K562 (cell line): ENCODE measurements around the gene ROBO2. TPM values are rescaled to one million over a fixed set of nuclear protein-coding genes. Genes with fewer than 3 reads are reported as not detected.

Experiments
- ATAC-seq: fragments of 200-7000 bp; cut with Tn5 transposase; 3 replicates; pipeline ENCODE4 v1.9.1; 2020; ENCODE audit warnings: moderate library complexity
- BruUV-seq: library from RNA; stranded (reverse); fragments of 400-500 nt; replicated peaks from 2 replicates; lab custom pipeline; 2021; lab: Mats Ljungman, UMichigan
- CTCF ChIA-PET: fragments of 300-600 bp; formaldehyde crosslinking; extraction: SDS; loops from one replicate; lab custom pipeline; 2021; ENCODE audit warnings: low intra/inter-chr PET ratio; lab: Yijun Ruan, JAX
- POLR2A ChIA-PET: fragments of 300-600, 350-650 bp; sonication (Branson Sonifier 250); formaldehyde crosslinking; extraction: SDS; loops from one replicate; lab custom pipeline; 2021; ENCODE audit warnings: antibody characterized with exemption, inconsistent platforms; lab: Yijun Ruan, JAX
- DNase-seq, 4 experiments: peaks; one replicate each; pipeline versions ENCODE4 v3.0.0 to v3.0.0-alpha.2; 2011 to 2018; ENCODE audit warnings: low spot score in 3 of 4, mixed read lengths in 3 of 4; ENCODE audit errors: extremely low read depth in 1 of 4
- FAIRE-seq: peaks from 2 replicates; lab custom pipeline; 2011; peaks lifted over from hg19 to GRCh38; lab: Jason Lieb, UNC
- H2AFZ ChIP-seq: 2 replicates; pipeline ENCODE4 v1.6.0; 2011; ENCODE audit warnings: low read depth, low read length, control low read depth, inconsistent platforms
- H3K27ac ChIP-seq: fragments of 200-600 bp; 3 replicates; pipeline ENCODE4 v1.8.0; 2011; ENCODE audit warnings: low read depth, mild to moderate bottlenecking, control low read depth, inconsistent platforms, low read length, moderate library complexity, mixed read lengths; ENCODE audit errors: extremely low read depth
- H3K27me3 ChIP-seq, 2 experiments: fragments of 300-600 bp in 1 of 2; 2 replicates in 1 of 2; 3 replicates in 1 of 2; pipeline versions ENCODE4 v1.6.0 to v1.8.0; 2011; ENCODE audit warnings: inconsistent platforms in 2 of 2, low read length in 2 of 2, mild to moderate bottlenecking in 1 of 2, mixed read lengths in 1 of 2, moderate library complexity in 1 of 2; ENCODE audit not compliant: control insufficient read depth in 2 of 2, insufficient read depth in 2 of 2
- H3K36me3 ChIP-seq: fragments of 300-600 bp; 3 replicates; pipeline ENCODE4 v1.8.0; 2011; ENCODE audit warnings: mild to moderate bottlenecking, low read length, inconsistent platforms; ENCODE audit not compliant: control insufficient read depth, insufficient read depth
- H3K4me1 ChIP-seq, 2 experiments: fragments of 200-600 bp in 1 of 2; replicated peaks in 1 of 2; 2 replicates in 1 of 2; 3 replicates in 1 of 2; pipeline versions ENCODE4 v1.5.1 to v1.8.0; 2011; ENCODE audit warnings: inconsistent platforms in 2 of 2, low read length in 2 of 2, mild to moderate bottlenecking in 1 of 2, mixed read lengths in 1 of 2, moderate library complexity in 1 of 2; ENCODE audit not compliant: control insufficient read depth in 2 of 2, insufficient read depth in 2 of 2
- H3K4me2 ChIP-seq: 2 replicates; pipeline ENCODE4 v1.6.1; 2011; ENCODE audit warnings: low read length, control low read depth, inconsistent platforms, mixed read lengths; ENCODE audit not compliant: insufficient read depth
- H3K4me3 ChIP-seq: fragments of 200-600 bp; sonication (generic), shearing (Covaris generic); 2 replicates; pipeline ENCODE4 v1.5.1; 2016; ENCODE audit warnings: control low read depth, inconsistent platforms
- H3K79me2 ChIP-seq: fragments of 200-600 bp; 3 replicates; pipeline ENCODE4 v1.8.0; 2011; ENCODE audit warnings: low read length, inconsistent platforms; ENCODE audit not compliant: control insufficient read depth, insufficient read depth
- H3K9ac ChIP-seq, 2 experiments: 2 replicates each; pipeline versions ENCODE4 v1.6.0 to v1.6.1; 2011; ENCODE audit warnings: low read depth in 2 of 2, low read length in 2 of 2, control low read depth in 1 of 2, inconsistent platforms in 1 of 2, mild to moderate bottlenecking in 1 of 2, mixed read lengths in 1 of 2; ENCODE audit not compliant: insufficient read depth in 1 of 2
- H3K9me1 ChIP-seq: one replicate; pipeline ENCODE4 v1.6.0; 2011; ENCODE audit warnings: inconsistent platforms, mild to moderate bottlenecking, low read length, moderate library complexity; ENCODE audit not compliant: control insufficient read depth, insufficient read depth
- H3K9me3 ChIP-seq: replicated peaks from 2 replicates; pipeline ENCODE4 v1.5.1; 2011; ENCODE audit warnings: low read depth, low read length, inconsistent platforms; ENCODE audit not compliant: control insufficient read depth, insufficient read depth
- H4K20me1 ChIP-seq: replicated peaks from 2 replicates; pipeline ENCODE4 v1.6.1; 2011; ENCODE audit warnings: low read length, inconsistent platforms, mixed read lengths; ENCODE audit not compliant: control insufficient read depth, insufficient read depth
- CREB1 ChIP-seq, 2 experiments: sonication (generic) in 1 of 2; formaldehyde crosslinking in 1 of 2; IDR thresholded peaks; 2 replicates each; pipeline versions ENCODE4 v1.6.1 to v1.8.0; 2012 to 2022; ENCODE audit warnings: inconsistent platforms in 1 of 2, mild to moderate bottlenecking in 1 of 2, missing genetic modification reagents in 1 of 2, moderate library complexity in 1 of 2
- MED1 ChIP-seq: sonication (generic); formaldehyde crosslinking; IDR thresholded peaks from 2 replicates; pipeline ENCODE4 v1.8.1; 2023; ENCODE audit warnings: missing genetic modification reagents, borderline replicate concordance
- PCBP2 ChIP-seq: fragments of 200-400 bp; formaldehyde crosslinking; IDR thresholded peaks from 2 replicates; pipeline ENCODE4 v1.6.1; 2018; ENCODE audit warnings: low read length, low read depth, mild to moderate bottlenecking, moderate library complexity; ENCODE audit not compliant: poor library complexity, severe bottlenecking
- RCOR1 ChIP-seq, 2 experiments: IDR thresholded peaks; 2 replicates each; pipeline ENCODE4 v1.6.1; 2012; ENCODE audit warnings: low read depth in 2 of 2, low read length in 2 of 2, borderline replicate concordance in 1 of 2, improper control_type of control experiment in 1 of 2
- STAG1 ChIP-seq: sonication (generic); formaldehyde crosslinking; IDR thresholded peaks from 2 replicates; pipeline ENCODE4 v1.5.0; 2020; ENCODE audit warnings: missing genetic modification reagents, borderline replicate concordance
- TRIM28 ChIP-seq: fragments of 450-650 bp; IDR thresholded peaks from 2 replicates; pipeline ENCODE4 v1.6.1; 2017
- ZNF232 ChIP-seq: sonication (generic); formaldehyde crosslinking; IDR thresholded peaks from 2 replicates; pipeline ENCODE4 v1.8.0; 2022; ENCODE audit warnings: mild to moderate bottlenecking, missing genetic modification reagents
- ZNF239 ChIP-seq: fragments of 250-450 bp; sonication (Bioruptor Pico); IDR thresholded peaks from 2 replicates; pipeline ENCODE4 v1.4.0; 2020; ENCODE audit warnings: mild to moderate bottlenecking
- ZNF316 ChIP-seq: fragments of 450-650 bp; IDR thresholded peaks from 2 replicates; pipeline ENCODE4 v1.6.1; 2016
- ZNF41 ChIP-seq: fragments of 250-450 bp; sonication (Bioruptor Pico); conservative IDR thresholded peaks from 2 replicates; pipeline ENCODE4 v1.4.0; 2020; ENCODE audit warnings: mild to moderate bottlenecking
- WGBS: fragments of 100-300 bp; shearing (Covaris generic); methylation state at CpG from one replicate; pipeline ENCODE4 v1.1.6; 2016; ENCODE audit warnings: low coverage, mixed read lengths; ENCODE audit not compliant: insufficient coverage; ENCODE audit errors: missing lambda C conversion rate; 5-methylcytosine and 5-hydroxymethylcytosine counted together
- in situ Hi-C: fragments of 300-500 bp; cut with MboI; formaldehyde crosslinking; loops from 4 replicates; pipeline ENCODE4 v1.15.0; 2018; ENCODE audit warnings: inconsistent platforms, mixed read lengths
- intact Hi-C: fragments of 100-400 bp; cut with micrococcal nuclease; formaldehyde crosslinking; loops from 2 replicates; pipeline ENCODE4 v1.14.2; 2022
- polyA plus RNA-seq, 8 experiments: library from polyadenylated mRNA; depleted of rRNA in 4 of 8; stranded (reverse) in 5 of 8; unstranded in 3 of 8; fragments of >200 nt; fragmentation: Nextera tagmentation in 2 of 8; fragmentation: Illumina TruSeq in 1 of 8; extraction: Ambion mirVana in 2 of 8; extraction: Trizol in 1 of 8; gene quantifications; 2 replicates each; pipeline versions ENCODE4 v1.2.1 to v1.2.3, GENCODE V29; 2011 to 2014; ENCODE audit warnings: inconsistent platforms in 1 of 8, missing spikeins in 1 of 8
- total RNA-seq, 7 experiments: library from RNA; depleted of rRNA in 6 of 7; stranded (reverse); fragments of >200 nt in 6 of 7; fragmentation: Illumina TruSeq in 2 of 7; extraction: Trizol in 2 of 7; gene quantifications; 2 replicates each; pipeline versions ENCODE4 v1.2.1 to v1.2.3, GENCODE V29; 2011 to 2021; ENCODE audit warnings: low replicate concordance in 1 of 7
- TF ChIP-seq, protein P1 (sequence below): sonication (generic); formaldehyde crosslinking; IDR thresholded peaks from 2 replicates; pipeline ENCODE4 v1.8.1; 2023; ENCODE audit warnings: mild to moderate bottlenecking, missing genetic modification reagents
- TF ChIP-seq, protein P2 (sequence below): fragments of 450-650 bp; formaldehyde crosslinking; IDR thresholded peaks from 2 replicates; pipeline ENCODE4 v1.4.0; 2020; ENCODE audit warnings: mild to moderate bottlenecking, moderate library complexity

Gene ROBO2
- total and polyA plus RNA-seq, 9 of the 15 experiments (the other 6 are each of a cell fraction or from before 2014, with no cell fraction given): 0.84 to 3.0 (median 1.7) TPM

DNA sequence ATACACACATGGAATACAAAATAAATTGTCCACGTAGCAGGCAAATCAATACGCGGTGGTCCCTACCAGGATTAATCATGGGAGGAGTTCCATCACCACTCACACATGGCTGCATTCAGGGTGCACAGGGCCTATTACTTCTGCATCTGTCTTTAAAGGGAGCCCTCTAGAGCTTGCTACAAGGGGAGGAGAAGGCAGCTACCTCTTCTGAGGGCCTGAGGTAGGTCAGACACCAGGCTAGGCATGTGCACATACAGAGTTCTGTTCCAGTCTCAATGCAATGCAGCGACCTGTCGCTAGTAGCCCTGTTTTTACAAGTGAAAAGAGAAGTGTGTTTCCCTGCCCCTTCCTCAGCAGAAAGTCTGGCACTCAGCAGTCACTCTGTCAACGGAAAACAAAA lies 102.7 kb downstream of the ROBO2 start:
- BruUV-seq: no TSS peak
- DNase-seq (no peak), FAIRE-seq (no peak), ATAC-seq (peak; percentile 36; the same call in 2 of the 3 replicates)
- H3K27ac ChIP-seq: no peak overlapping the region
- TF ChIP-seq ZNF41 (CRISPR knock-in tag) (no peak), ZNF239 (CRISPR knock-in tag) (no peak), CREB1 (IDR thresholded peaks at IDR 0.05) (no peak), CREB1 (CRISPR knock-in tag; IDR thresholded peaks at IDR 0.05) (no peak), MED1 (no peak), RCOR1 (IDR thresholded peaks at IDR 0.05; ENCODE audit: borderline replicate concordance in 1 of 2, low read depth in 2 of 2, low read length in 2 of 2) (no peak), PCBP2 (no peak), ZNF232 (CRISPR knock-in tag) (no peak), STAG1 (no peak), ZNF316 (no peak), TRIM28 (no peak)
- TF ChIP-seq, protein P1, sequence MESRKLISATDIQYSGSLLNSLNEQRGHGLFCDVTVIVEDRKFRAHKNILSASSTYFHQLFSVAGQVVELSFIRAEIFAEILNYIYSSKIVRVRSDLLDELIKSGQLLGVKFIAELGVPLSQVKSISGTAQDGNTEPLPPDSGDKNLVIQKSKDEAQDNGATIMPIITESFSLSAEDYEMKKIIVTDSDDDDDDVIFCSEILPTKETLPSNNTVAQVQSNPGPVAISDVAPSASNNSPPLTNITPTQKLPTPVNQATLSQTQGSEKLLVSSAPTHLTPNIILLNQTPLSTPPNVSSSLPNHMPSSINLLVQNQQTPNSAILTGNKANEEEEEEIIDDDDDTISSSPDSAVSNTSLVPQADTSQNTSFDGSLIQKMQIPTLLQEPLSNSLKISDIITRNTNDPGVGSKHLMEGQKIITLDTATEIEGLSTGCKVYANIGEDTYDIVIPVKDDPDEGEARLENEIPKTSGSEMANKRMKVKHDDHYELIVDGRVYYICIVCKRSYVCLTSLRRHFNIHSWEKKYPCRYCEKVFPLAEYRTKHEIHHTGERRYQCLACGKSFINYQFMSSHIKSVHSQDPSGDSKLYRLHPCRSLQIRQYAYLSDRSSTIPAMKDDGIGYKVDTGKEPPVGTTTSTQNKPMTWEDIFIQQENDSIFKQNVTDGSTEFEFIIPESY (CRISPR knock-in tag): no peak
- TF ChIP-seq, protein P2, sequence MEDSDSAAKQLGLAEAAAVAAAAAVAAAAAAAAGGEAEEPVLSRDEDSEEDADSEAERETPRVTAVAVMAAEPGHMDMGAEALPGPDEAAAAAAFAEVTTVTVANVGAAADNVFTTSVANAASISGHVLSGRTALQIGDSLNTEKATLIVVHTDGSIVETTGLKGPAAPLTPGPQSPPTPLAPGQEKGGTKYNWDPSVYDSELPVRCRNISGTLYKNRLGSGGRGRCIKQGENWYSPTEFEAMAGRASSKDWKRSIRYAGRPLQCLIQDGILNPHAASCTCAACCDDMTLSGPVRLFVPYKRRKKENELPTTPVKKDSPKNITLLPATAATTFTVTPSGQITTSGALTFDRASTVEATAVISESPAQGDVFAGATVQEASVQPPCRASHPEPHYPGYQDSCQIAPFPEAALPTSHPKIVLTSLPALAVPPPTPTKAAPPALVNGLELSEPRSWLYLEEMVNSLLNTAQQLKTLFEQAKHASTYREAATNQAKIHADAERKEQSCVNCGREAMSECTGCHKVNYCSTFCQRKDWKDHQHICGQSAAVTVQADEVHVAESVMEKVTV (CRISPR knock-in tag): no peak
- no peak overlapping the region for H2AFZ ChIP-seq
- H3K9me1 ChIP-seq: no peaks in the 10 kb centered on the region
- no peak overlapping the region for H3K4me3 ChIP-seq
- no peaks in the 10 kb centered on the region for H3K4me1 ChIP-seq
- no peaks in the 10 kb centered on the region for H3K9me3 ChIP-seq
- H3K27me3 ChIP-seq: no peaks in the 10 kb centered on the region
- H3K36me3 ChIP-seq: no peaks in the 10 kb centered on the region
- intact Hi-C loops (no loop called here), in situ Hi-C loops (no loop called here)
- no peaks in the 10 kb centered on the region for H4K20me1 ChIP-seq
- H3K79me2 ChIP-seq: no peaks in the 10 kb centered on the region
- 70% methylated on average over 6 of the region's 6 CpGs for WGBS
- H3K9ac ChIP-seq: no peak overlapping the region
- POLR2A ChIA-PET: no interaction called here
- CTCF ChIA-PET: no interaction called here
- no peak overlapping the region for H3K4me2 ChIP-seq
